Tibial nerve (tissue), 4 donors: ENCODE results near the gene MESP2. TPM values are rescaled to one million over a fixed set of nuclear protein-coding genes. Genes with fewer than 3 reads are reported as not detected.

Source experiments
- DNase-seq, 2 donors: peaks; one replicate each; pipeline ENCODE4 v3.0.0-alpha.2; 2019; ENCODE audit warnings: low spot score in 2 of 2
- H3K27ac ChIP-seq, 4 donors: fragments of 200-600 bp; sonication (generic) in 3 of 4; one replicate each; pipeline ENCODE4 v1.5.1; 2017 to 2019; ENCODE audit warnings: mild to moderate bottlenecking in 1 of 4
- H3K27me3 ChIP-seq, 2 donors: fragments of 200-600 bp; sonication (generic) in 1 of 2; one replicate each; pipeline versions ENCODE4 v1.5.1 to v1.6.0; 2017 to 2019
- H3K36me3 ChIP-seq, 3 donors: fragments of 200-600 bp; sonication (generic); one replicate each; pipeline ENCODE4 v1.5.1; 2018 to 2019
- H3K4me1 ChIP-seq, 4 donors: fragments of 200-600 bp; sonication (generic) in 3 of 4; one replicate each; pipeline ENCODE4 v1.5.1; 2017 to 2019
- H3K4me3 ChIP-seq, 4 donors: fragments of 200-600 bp; sonication (generic) in 3 of 4; one replicate each; pipeline ENCODE4 v1.5.1; 2017 to 2019; ENCODE audit warnings: mild to moderate bottlenecking in 1 of 4, moderate library complexity in 1 of 4
- H3K9me3 ChIP-seq, 4 donors: fragments of 200-600 bp; sonication (generic) in 3 of 4; one replicate each; pipeline ENCODE4 v1.5.1; 2017 to 2019
- EP300 ChIP-seq, 2 donors: sonication (generic); formaldehyde crosslinking; IDR thresholded peaks; one replicate each; pipeline ENCODE4 v1.6.1; 2017; ENCODE audit warnings: antibody characterized with exemption in 2 of 2, mild to moderate bottlenecking in 1 of 2
- POLR2A ChIP-seq, 2 donors: fragments of 450-650 bp; IDR thresholded peaks; one replicate each; pipeline ENCODE4 v1.6.1; 2017; ENCODE audit warnings: antibody characterized with exemption in 2 of 2, mild to moderate bottlenecking in 2 of 2, moderate library complexity in 2 of 2
- WGBS, 2 donors: methylation state at CpG; one replicate each; pipeline ENCODE4 v1.1.5; 2018; 5-methylcytosine and 5-hydroxymethylcytosine counted together
- total RNA-seq, 4 donors: library from RNA; depleted of rRNA; stranded (reverse); fragments of >200 nt; gene quantifications; one replicate each; pipeline ENCODE4 v1.1.0, GENCODE V29; 2016
- TF ChIP-seq, protein P1 (sequence below), 5 experiments: fragments of 200-600 bp in 3 of 5; fragments of 450-650 bp in 2 of 5; sonication (generic) in 3 of 5; IDR thresholded peaks; one replicate each; pipeline ENCODE4 v1.5.1; 2016 to 2019; ENCODE audit warnings: antibody characterized with exemption in 5 of 5, mild to moderate bottlenecking in 3 of 5, moderate library complexity in 2 of 5

MESP2 gene
- total RNA-seq, 4 donors from 2014 or later, result 1.5 TPM; not detected in 3

DNA sequence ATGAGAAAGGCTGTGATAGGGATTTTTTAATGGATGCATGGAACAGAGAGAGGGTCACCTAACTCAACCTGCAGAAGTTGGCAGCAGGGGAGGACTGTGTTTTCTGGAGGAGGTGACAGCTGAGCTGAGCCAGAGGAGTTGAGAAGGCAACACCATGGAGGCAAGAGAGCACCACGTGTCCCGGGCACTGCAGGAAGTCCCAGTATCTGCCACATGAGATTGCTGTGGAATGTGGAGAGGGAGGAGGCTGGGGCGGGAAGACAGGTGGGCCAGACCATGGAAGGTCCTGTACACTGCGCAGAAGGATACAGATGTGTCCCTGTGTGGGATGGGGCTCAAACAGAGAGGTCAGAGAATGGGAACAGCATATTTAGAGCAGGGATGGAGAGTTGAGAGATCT is 40.4 kb upstream of the MESP2 start:
- no peak overlapping the region for H3K27ac ChIP-seq

GRCh38 chr15:89740137-89740536 is 36.0 kb upstream of the MESP2 start:
- H3K36me3 ChIP-seq, result no peaks in the 10 kb centered on the region
- no peak overlapping the region for H3K4me3 ChIP-seq
- H3K4me1 ChIP-seq, result no peaks in the 10 kb centered on the region
- peaks cover 0 to under 1% of the 10 kb centered on the region in 2 donors for H3K27me3 ChIP-seq
- WGBS, 2 donors, result 4 to 8% methylated on average over 8 of the region's 8 CpGs
- no peaks in the 10 kb centered on the region for H3K9me3 ChIP-seq
- TF ChIP-seq POLR2A (IDR thresholded peaks at IDR 0.05), result no peak
- no peak for TF ChIP-seq EP300 (IDR thresholded peaks at IDR 0.05)
- TF ChIP-seq, protein P1, sequence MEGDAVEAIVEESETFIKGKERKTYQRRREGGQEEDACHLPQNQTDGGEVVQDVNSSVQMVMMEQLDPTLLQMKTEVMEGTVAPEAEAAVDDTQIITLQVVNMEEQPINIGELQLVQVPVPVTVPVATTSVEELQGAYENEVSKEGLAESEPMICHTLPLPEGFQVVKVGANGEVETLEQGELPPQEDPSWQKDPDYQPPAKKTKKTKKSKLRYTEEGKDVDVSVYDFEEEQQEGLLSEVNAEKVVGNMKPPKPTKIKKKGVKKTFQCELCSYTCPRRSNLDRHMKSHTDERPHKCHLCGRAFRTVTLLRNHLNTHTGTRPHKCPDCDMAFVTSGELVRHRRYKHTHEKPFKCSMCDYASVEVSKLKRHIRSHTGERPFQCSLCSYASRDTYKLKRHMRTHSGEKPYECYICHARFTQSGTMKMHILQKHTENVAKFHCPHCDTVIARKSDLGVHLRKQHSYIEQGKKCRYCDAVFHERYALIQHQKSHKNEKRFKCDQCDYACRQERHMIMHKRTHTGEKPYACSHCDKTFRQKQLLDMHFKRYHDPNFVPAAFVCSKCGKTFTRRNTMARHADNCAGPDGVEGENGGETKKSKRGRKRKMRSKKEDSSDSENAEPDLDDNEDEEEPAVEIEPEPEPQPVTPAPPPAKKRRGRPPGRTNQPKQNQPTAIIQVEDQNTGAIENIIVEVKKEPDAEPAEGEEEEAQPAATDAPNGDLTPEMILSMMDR (IDR thresholded peaks at IDR 0.05), result peak; percentile 83 to 93 (median 87)
- no peak overlapping the region for H3K27ac ChIP-seq
- DNase-seq, result peak in 1 of 2 donors; percentile 75

More for the DNA sequence above, 40.4 kb upstream of the MESP2 start:
- no peaks in the 10 kb centered on the region for H3K4me1 ChIP-seq
- no peak for DNase-seq
- 55 to 66% methylated on average over 4 of the region's 4 CpGs for WGBS, 2 donors
- no peaks in the 10 kb centered on the region for H3K9me3 ChIP-seq
- H3K4me3 ChIP-seq, result no peak overlapping the region
- no peaks in the 10 kb centered on the region for H3K27me3 ChIP-seq
- TF ChIP-seq EP300 (IDR thresholded peaks at IDR 0.05) (no peak), POLR2A (IDR thresholded peaks at IDR 0.05) (no peak)
- TF ChIP-seq, protein P1 (IDR thresholded peaks at IDR 0.05), result no peak
- no peaks in the 10 kb centered on the region for H3K36me3 ChIP-seq

GRCh38 chr15:89743011-89743410 is 33.1 kb upstream of the MESP2 start:
- Histone ChIP-seq H3K4me3 (no peak overlapping the region), H3K4me1 (no peaks in the 10 kb centered on the region), H3K9me3 (no peaks in the 10 kb centered on the region), H3K27me3 (peaks cover 0 to 29% of the 10 kb centered on the region in 2 donors), H3K36me3 (no peaks in the 10 kb centered on the region), H3K27ac (no peak overlapping the region)
- 85 to 89% methylated on average over 7 to 8 of the region's 8 CpGs for WGBS, 2 donors
- no peak for TF ChIP-seq POLR2A (IDR thresholded peaks at IDR 0.05)
- TF ChIP-seq, protein P1 (IDR thresholded peaks at IDR 0.05), result no peak
- TF ChIP-seq EP300 (IDR thresholded peaks at IDR 0.05), result no peak
- DNase-seq, result no peak

- H3K27ac ChIP-seq, result no peak overlapping the region
- WGBS, 2 donors, result 81 to 88% methylated on average over 8 of the region's 8 CpGs
- H3K4me3 ChIP-seq, result no peak overlapping the region
- H3K36me3 ChIP-seq, result no peaks in the 10 kb centered on the region
- DNase-seq, result no peak
- no peaks in the 10 kb centered on the region for H3K9me3 ChIP-seq
- H3K4me1 ChIP-seq, result no peaks in the 10 kb centered on the region
- TF ChIP-seq, protein P1 (IDR thresholded peaks at IDR 0.05), result no peak
- no peak for TF ChIP-seq POLR2A (IDR thresholded peaks at IDR 0.05)
- TF ChIP-seq EP300 (IDR thresholded peaks at IDR 0.05), result no peak
- H3K27me3 ChIP-seq, result peaks cover 0 to 32% of the 10 kb centered on the region in 2 donors
Observed at GRCh38 chr15:89743594-89743993, 32.5 kb upstream of the MESP2 start.

DNA sequence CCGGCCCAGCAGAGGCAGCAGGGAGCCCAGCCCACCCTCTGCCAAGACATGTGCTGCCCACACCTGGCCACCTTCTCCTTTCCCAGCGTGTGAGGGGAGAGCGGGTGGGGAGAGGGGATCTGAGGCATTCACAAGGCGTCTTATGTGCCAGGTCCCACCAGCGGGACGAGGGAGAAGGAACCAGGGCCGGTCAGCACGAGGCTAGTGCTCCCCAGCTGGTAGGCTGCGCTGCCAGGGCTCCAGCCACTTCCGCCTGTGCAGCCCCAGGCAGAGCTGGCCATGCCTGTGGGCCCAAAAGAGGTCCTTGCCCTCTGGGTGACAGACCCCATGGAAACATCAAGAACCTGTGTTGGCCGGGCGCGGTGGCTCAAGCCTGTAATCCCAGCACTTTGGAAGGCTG is 31.0 kb upstream of the MESP2 start:
- DNase-seq, result no peak
- Histone ChIP-seq H3K27ac (no peak overlapping the region), H3K4me3 (no peak overlapping the region), H3K27me3 (peaks cover 0 to 39% of the 10 kb centered on the region in 2 donors), H3K9me3 (no peaks in the 10 kb centered on the region), H3K4me1 (peaks cover 0 to 6% (median 3%) of the 10 kb centered on the region in 4 donors), H3K36me3 (no peaks in the 10 kb centered on the region)
- 71 to 75% methylated on average over 11 to 13 of the region's 13 CpGs for WGBS, 2 donors
- TF ChIP-seq POLR2A (IDR thresholded peaks at IDR 0.05), result no peak
- TF ChIP-seq, protein P1 (IDR thresholded peaks at IDR 0.05), result no peak
- no peak for TF ChIP-seq EP300 (IDR thresholded peaks at IDR 0.05)
